Vagina (tissue), 2 donors: Measurements from ENCODE around the gene PCDHA1. TPM values are rescaled to one million over a fixed set of nuclear protein-coding genes. Genes with fewer than 3 reads are reported as not detected.

Experiments
- DNase-seq, 2 donors: peaks; one replicate each; pipeline ENCODE4 v3.0.0-alpha.2; 2017; ENCODE audit errors: extremely low spot score in 2 of 2
- H3K27ac ChIP-seq: fragments of 200-600 bp; sonication (generic); one replicate; pipeline ENCODE4 v1.5.1; 2019
- H3K27me3 ChIP-seq: fragments of 200-600 bp; sonication (generic); one replicate; pipeline ENCODE4 v1.5.1; 2019
- H3K36me3 ChIP-seq, 2 donors: fragments of 200-600 bp; sonication (generic); one replicate each; pipeline ENCODE4 v1.5.1; 2017 to 2019
- H3K4me1 ChIP-seq: fragments of 200-600 bp; sonication (generic); one replicate; pipeline ENCODE4 v1.5.1; 2019
- H3K4me3 ChIP-seq, 2 donors: fragments of 200-600 bp; sonication (generic); 1 replicate in 1 of 2; 2 replicates in 1 of 2; pipeline ENCODE4 v1.5.1; 2016 to 2019
- H3K9me3 ChIP-seq: fragments of 200-600 bp; sonication (generic); one replicate; pipeline ENCODE4 v1.5.1; 2019
- CTCF ChIP-seq, 3 experiments: fragments of 450-650 bp in 2 of 3; fragments of 200-600 bp in 1 of 3; sonication (generic) in 1 of 3; IDR thresholded peaks; one replicate each; pipeline ENCODE4 v1.5.1; 2017 to 2019; ENCODE audit warnings: antibody characterized with exemption in 3 of 3, mild to moderate bottlenecking in 2 of 3, moderate library complexity in 2 of 3
- POLR2A ChIP-seq, 2 donors: fragments of 450-650 bp; IDR thresholded peaks; one replicate each; pipeline ENCODE4 v1.6.1; 2017; ENCODE audit warnings: antibody characterized with exemption in 2 of 2, mild to moderate bottlenecking in 2 of 2, moderate library complexity in 2 of 2
- POLR2AphosphoS5 ChIP-seq, 2 donors: sonication (generic); formaldehyde crosslinking; IDR thresholded peaks; one replicate each; pipeline ENCODE4 v1.9.0; 2017; ENCODE audit warnings: antibody characterized with exemption in 2 of 2, mild to moderate bottlenecking in 2 of 2, low read depth in 1 of 2; ENCODE audit not compliant: insufficient read depth in 1 of 2
- intact Hi-C: fragments of 100-400 bp; cut with DNase I; formaldehyde crosslinking; loops from one replicate; pipeline ENCODE4 v1.15.1; 2023
- total RNA-seq: library from RNA; depleted of rRNA; stranded (reverse); fragments of >200 nt; gene quantifications from one replicate; pipeline ENCODE4 v1.2.3, GENCODE V29; 2016

PCDHA1 gene
- total RNA-seq, 1 donor from 2014 or later = not detected

DNA sequence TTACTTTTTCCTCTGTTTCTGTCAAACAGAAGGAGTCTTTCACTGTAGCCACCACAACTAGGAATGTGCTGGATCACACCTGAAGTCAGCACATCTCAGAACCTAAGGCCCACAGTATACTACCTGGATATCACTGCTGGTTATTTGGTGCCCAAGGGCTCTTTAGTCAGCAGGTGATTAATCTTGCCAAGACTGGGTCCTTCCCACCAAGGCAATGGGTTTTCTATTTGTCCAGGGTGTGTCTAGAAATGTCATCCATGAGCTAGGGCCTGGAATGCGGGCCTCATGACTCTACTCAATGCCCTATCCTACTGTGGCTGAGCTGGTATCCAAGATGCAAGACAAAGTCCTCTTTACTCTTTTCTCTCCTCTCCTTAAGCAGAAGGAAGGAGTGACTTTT, 130.4 kb downstream of the PCDHA1 start:
- no peak for TF ChIP-seq CTCF (IDR thresholded peaks at IDR 0.05)
- TF ChIP-seq POLR2AphosphoS5 (IDR thresholded peaks at IDR 0.05; ENCODE audit: insufficient read depth in 1 of 2, low read depth in 1 of 2) = no peak
- no peak for TF ChIP-seq POLR2A (IDR thresholded peaks at IDR 0.05)
- intact Hi-C loops = no loop called here
- no peaks in the 10 kb centered on the region for H3K27me3 ChIP-seq

GRCh38 chr5:140923601-140924000, 137.7 kb downstream of the PCDHA1 start:
- intact Hi-C loops = no loop called here
- H3K36me3 ChIP-seq = no peaks in the 10 kb centered on the region
- no peaks in the 10 kb centered on the region for H3K27me3 ChIP-seq
- H3K4me3 ChIP-seq = no peak overlapping the region
- H3K9me3 ChIP-seq = no peaks in the 10 kb centered on the region
- TF ChIP-seq CTCF (IDR thresholded peaks at IDR 0.05) (no peak), POLR2AphosphoS5 (IDR thresholded peaks at IDR 0.05; ENCODE audit: insufficient read depth in 1 of 2, low read depth in 1 of 2) (no peak), POLR2A (IDR thresholded peaks at IDR 0.05) (no peak)
- no peak overlapping the region for H3K27ac ChIP-seq
- no peak for DNase-seq
- H3K4me1 ChIP-seq = peaks cover 20% of the 10 kb centered on the region

More for the DNA sequence above, 130.4 kb downstream of the PCDHA1 start:
- Histone ChIP-seq H3K4me1 (no peaks in the 10 kb centered on the region), H3K36me3 (no peaks in the 10 kb centered on the region), H3K9me3 (no peaks in the 10 kb centered on the region), H3K4me3 (no peak overlapping the region), H3K27ac (no peak overlapping the region)
- no peak for DNase-seq

DNA sequence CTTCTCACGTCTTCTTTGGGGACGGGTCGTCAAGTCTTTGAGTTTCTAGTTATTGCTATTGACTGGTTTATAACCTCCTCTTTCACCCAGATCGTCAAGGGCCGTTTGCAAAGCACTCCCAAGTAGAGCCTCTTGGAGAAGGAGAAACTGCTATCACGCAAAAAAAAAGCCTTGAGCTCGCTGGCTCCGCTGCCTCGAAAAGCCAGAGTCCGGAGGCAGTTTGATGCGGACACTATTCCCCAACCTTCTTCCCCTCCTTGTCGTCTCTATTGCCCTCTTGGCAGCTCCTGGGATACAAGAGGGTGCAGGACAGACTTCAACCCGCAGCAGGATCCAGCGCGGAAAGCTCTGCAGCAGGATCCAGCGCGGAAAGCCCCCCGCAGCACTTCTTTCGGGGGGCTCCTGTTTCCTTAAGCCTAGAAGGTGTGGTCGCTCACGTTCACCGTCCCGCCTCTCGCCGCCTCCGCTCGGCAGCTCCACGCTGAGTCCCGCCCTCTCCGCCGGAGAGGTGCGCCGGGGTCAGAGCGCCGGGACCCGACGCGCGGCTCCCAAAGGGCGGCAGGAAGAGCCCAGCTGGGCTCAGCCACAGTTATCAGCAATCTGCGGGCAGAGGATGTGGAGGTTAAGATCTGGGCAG, 140.0 kb downstream of the PCDHA1 start, which contains the start of gene PCDHAC1:
PCDHAC1 (plus strand) TSS at position 494 of the 637 bp plus-strand sequence. CDS start 594 bp downstream, outside the sequence.
- peaks cover 20% of the 10 kb centered on the region for H3K4me1 ChIP-seq
- no peaks in the 10 kb centered on the region for H3K9me3 ChIP-seq
- intact Hi-C loops = no loop called here
- TF ChIP-seq POLR2AphosphoS5 (IDR thresholded peaks at IDR 0.05; ENCODE audit: insufficient read depth in 1 of 2, low read depth in 1 of 2) (no peak), CTCF (IDR thresholded peaks at IDR 0.05) (no peak), POLR2A (IDR thresholded peaks at IDR 0.05) (no peak)
- peak within 1 kb of the TSS; percentile 45 to 47 for H3K4me3 ChIP-seq
- no peaks in the 10 kb centered on the region for H3K36me3 ChIP-seq
- no peak for DNase-seq
- H3K27ac ChIP-seq = peak within 1 kb of the TSS; percentile 5
- H3K27me3 ChIP-seq = no peaks in the 10 kb centered on the region

GRCh38 chr5:140926443-140927227, 140.7 kb downstream of the PCDHA1 start:
- H3K4me1 ChIP-seq = peaks cover 20% of the 10 kb centered on the region
- peak overlapping the region; percentile 45 to 47 for H3K4me3 ChIP-seq
- H3K27me3 ChIP-seq = no peaks in the 10 kb centered on the region
- H3K27ac ChIP-seq = peak overlapping the region; percentile 5
- H3K36me3 ChIP-seq = no peaks in the 10 kb centered on the region
- TF ChIP-seq CTCF (IDR thresholded peaks at IDR 0.05) (peak; percentile 8 to 77 (median 39)), POLR2AphosphoS5 (IDR thresholded peaks at IDR 0.05; ENCODE audit: insufficient read depth in 1 of 2, low read depth in 1 of 2) (no peak)
- no peaks in the 10 kb centered on the region for H3K9me3 ChIP-seq
- DNase-seq = no peak
- intact Hi-C loops = no loop called here

GRCh38 chr5:140927228-140927573, 141.3 kb downstream of the PCDHA1 start:
- Histone ChIP-seq H3K27me3 (no peaks in the 10 kb centered on the region), H3K36me3 (no peaks in the 10 kb centered on the region), H3K4me1 (peaks cover 20% of the 10 kb centered on the region), H3K9me3 (no peaks in the 10 kb centered on the region), H3K4me3 (peak overlapping the region; percentile 45 to 47), H3K27ac (no peak overlapping the region)
- TF ChIP-seq CTCF (IDR thresholded peaks at IDR 0.05) = no peak
- intact Hi-C loops = no loop called here
- DNase-seq = no peak
